Smooth muscle cell (in vitro differentiated cells): ENCODE data around the gene ARHGAP15. TPM values are rescaled to one million over a fixed set of nuclear protein-coding genes. Genes with fewer than 3 reads are reported as not detected.

Experiments used
- DNase-seq: peaks from one replicate; lab custom pipeline; 2025; ENCODE audit not compliant: unreplicated experiment; lab: John Stamatoyannopoulos, UW
- H2AFZ ChIP-seq: fragments of 200-600 bp; sonication (generic); 2 replicates; pipeline ENCODE4 v1.6.0; 2016; ENCODE audit warnings: antibody characterized with exemption, low read depth, mild to moderate bottlenecking
- H3F3A ChIP-seq: fragments of 200-600 bp; sonication (generic); 2 replicates; pipeline ENCODE4 v1.6.0; 2017; ENCODE audit warnings: antibody characterized with exemption, low read depth
- H3K27ac ChIP-seq: fragments of 200-600 bp; sonication (generic); 2 replicates; pipeline ENCODE4 v1.5.1; 2016; ENCODE audit warnings: low read depth, mild to moderate bottlenecking
- H3K27me3 ChIP-seq: fragments of 200-600 bp; sonication (generic); 2 replicates; pipeline ENCODE4 v1.6.1; 2016; ENCODE audit warnings: low read depth, mild to moderate bottlenecking
- H3K36me3 ChIP-seq: fragments of 200-600 bp; sonication (generic); 2 replicates; pipeline ENCODE4 v1.5.1; 2016; ENCODE audit warnings: low read depth
- H3K4me1 ChIP-seq: fragments of 200-600 bp; sonication (generic); 2 replicates; pipeline ENCODE4 v1.5.1; 2016; ENCODE audit warnings: low read depth
- H3K4me2 ChIP-seq: fragments of 200-600 bp; sonication (generic); 2 replicates; pipeline ENCODE4 v1.6.0; 2016; ENCODE audit warnings: mild to moderate bottlenecking
- H3K4me3 ChIP-seq: fragments of 200-600 bp; sonication (generic); 2 replicates; pipeline ENCODE4 v1.5.1; 2016; ENCODE audit warnings: mild to moderate bottlenecking
- H3K79me2 ChIP-seq: fragments of 200-600 bp; sonication (generic); 2 replicates; pipeline ENCODE4 v1.6.0; 2016; ENCODE audit warnings: low read depth, mild to moderate bottlenecking
- H3K9ac ChIP-seq: fragments of 200-600 bp; sonication (generic); 2 replicates; pipeline ENCODE4 v1.6.0; 2016; ENCODE audit warnings: low read depth
- H3K9me3 ChIP-seq: fragments of 200-600 bp; sonication (generic); replicated peaks from 2 replicates; pipeline ENCODE4 v1.5.1; 2016; ENCODE audit warnings: low read depth
- H4K20me1 ChIP-seq: fragments of 200-600 bp; sonication (generic); 2 replicates; pipeline ENCODE4 v1.6.0; 2016; ENCODE audit warnings: low read depth
- CTCF ChIP-seq: fragments of 200-600 bp; sonication (generic); IDR thresholded peaks from 2 replicates; pipeline ENCODE4 v1.5.1; 2017; ENCODE audit warnings: borderline replicate concordance, mild to moderate bottlenecking, antibody characterized with exemption; ENCODE audit not compliant: insufficient read depth, poor library complexity, severe bottlenecking
- WGBS: methylation state at CpG from one replicate; pipeline ENCODE4 v1.1.7; 2016; ENCODE audit warnings: low lambda C conversion rate; 5-methylcytosine and 5-hydroxymethylcytosine counted together
- polyA plus RNA-seq: library from polyadenylated mRNA; unstranded; fragments of >200 nt; fragmentation: Nextera tagmentation; extraction: Ambion mirVana; gene quantifications from 2 replicates; pipeline ENCODE4 v1.2.1, GENCODE V29; 2016
- total RNA-seq: library from RNA; depleted of rRNA; stranded (reverse); fragments of >200 nt; gene quantifications from 2 replicates; pipeline ENCODE4 v1.2.3, GENCODE V29; 2014

Gene ARHGAP15
- total and polyA plus RNA-seq, 2 experiments from 2014 or later: not detected

GRCh38 chr2:143394062-143394461, 264.8 kb downstream of the ARHGAP15 start:
- Histone ChIP-seq H3K79me2 (no peaks in the 10 kb centered on the region), H3K27ac (no peak overlapping the region), H3K4me1 (peaks cover 8% of the 10 kb centered on the region), H3K9ac (no peak overlapping the region), H3K36me3 (no peaks in the 10 kb centered on the region), H3K4me3 (no peak overlapping the region), H3K4me2 (no peak overlapping the region), H4K20me1 (no peaks in the 10 kb centered on the region), H3K27me3 (no peaks in the 10 kb centered on the region), H3F3A (no peaks in the 10 kb centered on the region), H3K9me3 (no peaks in the 10 kb centered on the region), H2AFZ (no peak overlapping the region)
- no peak for DNase-seq
- TF ChIP-seq CTCF: no peak
- 87% methylated on average over 2 of the region's 2 CpGs for WGBS

DNA sequence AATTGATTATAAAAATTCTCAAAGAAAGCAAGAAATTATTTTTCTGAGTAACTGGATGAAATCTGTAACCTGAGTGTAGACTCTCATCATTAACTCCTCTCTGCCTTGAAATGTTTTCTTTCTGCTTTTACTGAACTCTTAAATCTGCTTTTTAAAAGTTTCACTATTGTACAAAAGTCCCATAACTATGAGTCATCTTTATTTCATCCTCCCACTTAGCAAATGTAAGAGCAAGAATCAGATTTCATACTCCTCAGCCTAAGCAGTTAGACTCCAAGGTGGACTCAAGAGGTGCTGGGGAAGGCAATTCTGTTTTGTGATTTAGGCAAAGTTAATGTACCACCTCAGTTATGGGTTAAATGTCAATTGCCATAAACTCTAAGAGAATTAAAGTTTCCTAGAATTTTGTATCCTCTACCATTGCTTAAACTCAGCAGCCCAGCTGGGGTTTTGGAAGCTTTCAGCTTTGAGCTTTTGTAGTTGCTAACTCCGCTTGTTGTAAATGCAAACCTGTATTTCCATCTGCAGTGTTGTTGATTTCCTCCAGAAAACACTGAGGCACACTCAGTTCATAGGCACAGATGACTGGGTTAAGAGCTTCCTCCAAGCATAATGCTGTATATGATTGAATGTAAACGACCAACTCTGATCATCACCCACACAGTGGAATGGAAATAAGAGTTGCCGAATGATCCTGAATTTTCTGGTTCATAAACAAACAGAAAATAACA, 268.8 kb downstream of the ARHGAP15 start:
- H3K27ac ChIP-seq: no peak overlapping the region
- WGBS: 83% methylated on average over 3 of the region's 3 CpGs

GRCh38 chr2:143398781-143399180, 269.6 kb downstream of the ARHGAP15 start:
- H2AFZ ChIP-seq: no peak overlapping the region
- no peak overlapping the region for H3K9ac ChIP-seq
- no peak overlapping the region for H3K27ac ChIP-seq

More for the DNA sequence above, 268.8 kb downstream of the ARHGAP15 start:
- H2AFZ ChIP-seq: peak overlapping the region; percentile 9
- no peak for DNase-seq
- no peaks in the 10 kb centered on the region for H4K20me1 ChIP-seq
- peak overlapping the region; percentile 46 for H3K4me2 ChIP-seq
- TF ChIP-seq CTCF: no peak
- H3K9ac ChIP-seq: no peak overlapping the region
- no peaks in the 10 kb centered on the region for H3K79me2 ChIP-seq
- no peak overlapping the region for H3K4me3 ChIP-seq
- no peaks in the 10 kb centered on the region for H3F3A ChIP-seq
- H3K4me1 ChIP-seq: peaks cover 8% of the 10 kb centered on the region
- H3K36me3 ChIP-seq: no peaks in the 10 kb centered on the region
- H3K9me3 ChIP-seq: no peaks in the 10 kb centered on the region
- H3K27me3 ChIP-seq: no peaks in the 10 kb centered on the region

More at GRCh38 chr2:143398781-143399180, 269.6 kb downstream of the ARHGAP15 start:
- no peaks in the 10 kb centered on the region for H4K20me1 ChIP-seq
- no peak for DNase-seq
- no peaks in the 10 kb centered on the region for H3K9me3 ChIP-seq
- H3K4me3 ChIP-seq: no peak overlapping the region
- peaks cover 8% of the 10 kb centered on the region for H3K4me1 ChIP-seq
- WGBS: 85% methylated on average over 2 of the region's 2 CpGs
- no peak for TF ChIP-seq CTCF
- H3K27me3 ChIP-seq: no peaks in the 10 kb centered on the region
- peak overlapping the region; percentile 46 for H3K4me2 ChIP-seq
- no peaks in the 10 kb centered on the region for H3K79me2 ChIP-seq
- H3F3A ChIP-seq: no peaks in the 10 kb centered on the region
- H3K36me3 ChIP-seq: no peaks in the 10 kb centered on the region
